ENCODE results near the gene ALDH8A1.

DNA sequence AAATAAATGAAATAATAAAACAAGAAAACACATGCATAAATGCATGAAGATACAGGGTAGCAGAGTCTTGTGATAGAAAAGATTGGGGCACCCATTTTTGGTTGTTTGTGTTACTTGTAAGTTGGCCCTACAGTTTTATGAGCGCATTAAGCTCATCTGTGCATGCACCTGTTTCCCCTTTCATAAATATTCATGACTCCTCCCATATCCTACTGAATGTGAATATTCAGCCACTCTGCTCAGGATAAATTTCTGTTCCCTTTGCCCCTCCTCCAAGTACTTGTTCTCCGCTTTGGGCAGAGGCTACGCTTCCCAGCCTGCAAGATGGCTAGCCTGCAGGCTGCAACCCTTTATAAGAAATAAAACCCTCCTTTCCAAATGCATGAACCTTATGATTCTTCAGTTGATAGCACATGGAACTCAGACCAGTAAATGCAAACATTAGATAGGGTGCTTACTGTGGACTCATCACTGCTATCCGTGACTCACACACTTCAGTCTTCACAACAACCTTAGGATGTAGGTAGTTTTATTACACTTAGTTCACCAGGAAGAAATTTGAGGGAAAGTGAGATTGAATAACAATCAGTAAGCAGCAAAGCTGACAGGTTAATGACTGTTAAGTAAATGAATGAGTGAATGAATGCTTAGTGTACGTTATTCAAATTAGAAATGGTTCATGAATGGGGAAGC, 15.0 kb downstream of the ALDH8A1 start:
- TF ChIP-seq, protein P1, sequence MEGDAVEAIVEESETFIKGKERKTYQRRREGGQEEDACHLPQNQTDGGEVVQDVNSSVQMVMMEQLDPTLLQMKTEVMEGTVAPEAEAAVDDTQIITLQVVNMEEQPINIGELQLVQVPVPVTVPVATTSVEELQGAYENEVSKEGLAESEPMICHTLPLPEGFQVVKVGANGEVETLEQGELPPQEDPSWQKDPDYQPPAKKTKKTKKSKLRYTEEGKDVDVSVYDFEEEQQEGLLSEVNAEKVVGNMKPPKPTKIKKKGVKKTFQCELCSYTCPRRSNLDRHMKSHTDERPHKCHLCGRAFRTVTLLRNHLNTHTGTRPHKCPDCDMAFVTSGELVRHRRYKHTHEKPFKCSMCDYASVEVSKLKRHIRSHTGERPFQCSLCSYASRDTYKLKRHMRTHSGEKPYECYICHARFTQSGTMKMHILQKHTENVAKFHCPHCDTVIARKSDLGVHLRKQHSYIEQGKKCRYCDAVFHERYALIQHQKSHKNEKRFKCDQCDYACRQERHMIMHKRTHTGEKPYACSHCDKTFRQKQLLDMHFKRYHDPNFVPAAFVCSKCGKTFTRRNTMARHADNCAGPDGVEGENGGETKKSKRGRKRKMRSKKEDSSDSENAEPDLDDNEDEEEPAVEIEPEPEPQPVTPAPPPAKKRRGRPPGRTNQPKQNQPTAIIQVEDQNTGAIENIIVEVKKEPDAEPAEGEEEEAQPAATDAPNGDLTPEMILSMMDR (IDR thresholded peaks at IDR 0.05): no peak
- no peak for TF ChIP-seq ZFP36 (IDR thresholded peaks at IDR 0.05; ENCODE audit: borderline replicate concordance, partially characterized antibody)
- no peak for TF ChIP-seq EP300 (IDR thresholded peaks at IDR 0.05)
- no peak for TF ChIP-seq POLR2A (IDR thresholded peaks at IDR 0.05; ENCODE audit: low read length)
- no peak for TF ChIP-seq MAZ (IDR thresholded peaks at IDR 0.05; ENCODE audit: borderline replicate concordance, low read depth, low read length)
- no peak for TF ChIP-seq RAD21 (conservative IDR thresholded peaks at IDR 0.05 in 1 of 2, IDR thresholded peaks at IDR 0.05 in 1 of 2)

Data from A549 (cell line).